Lower leg skin (tissue), 4 donors: ENCODE measurements around the gene CTXND1. TPM values are rescaled to one million over a fixed set of nuclear protein-coding genes. Genes with fewer than 3 reads are reported as not detected.

Experiments
- DNase-seq, 2 donors: peaks; one replicate each; pipeline ENCODE4 v3.0.0-alpha.2; 2019; ENCODE audit warnings: low spot score in 2 of 2
- H3K4me3 ChIP-seq: fragments of 200-600 bp; sonication (generic); 2 replicates; pipeline ENCODE4 v1.5.1; 2017; ENCODE audit warnings: mild to moderate bottlenecking, low read depth; ENCODE audit not compliant: poor library complexity, severe bottlenecking
- CTCF ChIP-seq, 3 donors: fragments of 450-650 bp; IDR thresholded peaks; one replicate each; pipeline ENCODE4 v1.5.1; 2016; ENCODE audit warnings: antibody characterized with exemption in 3 of 3, mild to moderate bottlenecking in 3 of 3, moderate library complexity in 2 of 3
- POLR2A ChIP-seq, 2 donors: fragments of 450-650 bp; IDR thresholded peaks; one replicate each; pipeline ENCODE4 v1.6.1; 2016 to 2017; ENCODE audit warnings: antibody characterized with exemption in 2 of 2, mild to moderate bottlenecking in 1 of 2, moderate library complexity in 1 of 2
- WGBS, 2 donors: methylation state at CpG; one replicate each; pipeline ENCODE4 v1.1.5; 2018; 5-methylcytosine and 5-hydroxymethylcytosine counted together
- intact Hi-C: fragments of 100-400 bp; cut with DNase I; formaldehyde crosslinking; loops from one replicate; pipeline ENCODE4 v1.15.0; 2023; ENCODE audit warnings: low total_unique reads
- total RNA-seq, 4 donors: library from RNA; depleted of rRNA; stranded (reverse); fragments of >200 nt; gene quantifications; one replicate each; pipeline ENCODE4 v1.1.0, GENCODE V29; 2016

CTXND1 gene
- total RNA-seq, 4 donors from 2014 or later, result 0.04 to 0.56 (median 0.34) TPM

- H3K4me3 ChIP-seq, result no peak overlapping the region
- WGBS, 2 donors, result 1 to 2% methylated on average over 59 to 60 of the region's 79 CpGs
- TF ChIP-seq POLR2A (IDR thresholded peaks at IDR 0.05), result no peak
- no peak for TF ChIP-seq CTCF (IDR thresholded peaks at IDR 0.05)
- intact Hi-C loops, result no loop called here
- peak in 1 of 2 donors; percentile 79 for DNase-seq
These were observed 439 bp downstream of the CTXND1 start for GRCh38 chr15:80251428-80252120.

- TF ChIP-seq CTCF (IDR thresholded peaks at IDR 0.05), result no peak
- TF ChIP-seq POLR2A (IDR thresholded peaks at IDR 0.05), result no peak
- no peak overlapping the region for H3K4me3 ChIP-seq
- DNase-seq, result peak in 1 of 2 donors; percentile 50
- intact Hi-C loops, result no loop called here
- 60 to 65% methylated on average over 20 of the region's 20 CpGs for WGBS, 2 donors
These were observed 1.2 kb downstream of the CTXND1 start for GRCh38 chr15:80250614-80251427.

- DNase-seq, result no peak
- 81 to 86% methylated on average over 2 of the region's 2 CpGs for WGBS, 2 donors
- intact Hi-C loops, result no loop called here
- no peak overlapping the region for H3K4me3 ChIP-seq
- TF ChIP-seq POLR2A (IDR thresholded peaks at IDR 0.05), result no peak
- no peak for TF ChIP-seq CTCF (IDR thresholded peaks at IDR 0.05)
These were observed 2.0 kb downstream of the CTXND1 start for GRCh38 chr15:80249973-80250372.

- peak in 1 of 2 donors; percentile 21 for DNase-seq
- whole genome bisulfite sequencing, 2 donors, result 31 to 34% methylated on average over 1 of the region's 1 CpG
- no peak for TF ChIP-seq CTCF (IDR thresholded peaks at IDR 0.05)
- no peak for TF ChIP-seq POLR2A (IDR thresholded peaks at IDR 0.05)
- H3K4me3 ChIP-seq, result no peak overlapping the region
- intact Hi-C loops, result no loop called here
These were observed 4.7 kb downstream of the CTXND1 start for GRCh38 chr15:80247320-80247719.

GRCh38 chr15:80246425-80246894 is 5.6 kb downstream of the CTXND1 start:
- intact Hi-C loops, result no loop called here
- peak in 1 of 2 donors; percentile 23 for DNase-seq
- 75 to 80% methylated on average over 7 of the region's 7 CpGs for WGBS, 2 donors
- H3K4me3 ChIP-seq, result no peak overlapping the region
- no peak for TF ChIP-seq CTCF (IDR thresholded peaks at IDR 0.05)
- TF ChIP-seq POLR2A (IDR thresholded peaks at IDR 0.05), result no peak
